WTC11 (cell line): ENCODE results near the gene RTL1. TPM values are rescaled to one million over a fixed set of nuclear protein-coding genes. Genes with fewer than 3 reads are reported as not detected.

ENCODE experiments used
- ATAC-seq: fragments of 200-7000 bp; cut with Tn5 transposase; 2 replicates; pipeline ENCODE4 v1.10.0; 2021; ENCODE audit warnings: mild to moderate bottlenecking, moderate library complexity
- CTCF ChIA-PET: fragments of 300-600 bp; sonication (Branson Sonifier 250); formaldehyde crosslinking; loops from one replicate; lab custom pipeline; 2021; ENCODE audit warnings: antibody characterized with exemption; lab: Charles Lee
- POLR2A ChIA-PET: fragments of 350-600 bp; sonication (Branson Sonifier 250); formaldehyde crosslinking; loops from one replicate; lab custom pipeline; 2021; ENCODE audit warnings: antibody characterized with exemption; lab: Charles Lee
- DNase-seq: peaks from one replicate; pipeline ENCODE4 v3.0.0; 2021; ENCODE audit warnings: low spot score
- H3K27ac Mint-ChIP-seq: 2 replicates; pipeline ENCODE4 v1.8.0; 2021; ENCODE audit warnings: mixed read lengths
- H3K27me3 Mint-ChIP-seq: 2 replicates; pipeline ENCODE4 v1.8.0; 2021; ENCODE audit warnings: low read depth, mild to moderate bottlenecking, moderate library complexity, mixed read lengths
- H3K36me3 Mint-ChIP-seq: 2 replicates; pipeline ENCODE4 v1.8.0; 2021; ENCODE audit warnings: mixed read lengths
- H3K4me1 Mint-ChIP-seq: 2 replicates; pipeline ENCODE4 v1.8.0; 2022; ENCODE audit warnings: mixed read lengths
- H3K4me3 Mint-ChIP-seq: 2 replicates; pipeline ENCODE4 v1.8.0; 2021; ENCODE audit warnings: mild to moderate bottlenecking, moderate library complexity, mixed read lengths
- H3K9me3 Mint-ChIP-seq: 2 replicates; pipeline ENCODE4 v1.8.0; 2021; ENCODE audit warnings: mixed read lengths
- ATF1 ChIP-seq: sonication (generic); formaldehyde crosslinking; IDR thresholded peaks from 2 replicates; pipeline ENCODE4 v1.8.1; 2023; ENCODE audit warnings: mild to moderate bottlenecking, moderate library complexity, missing genetic modification reagents
- CBFB ChIP-seq: sonication (generic); formaldehyde crosslinking; IDR thresholded peaks from 2 replicates; pipeline ENCODE4 v1.8.1; 2022; ENCODE audit warnings: mild to moderate bottlenecking, low read depth, missing genetic modification reagents
- EMX1 ChIP-seq: fragments of 250-450 bp; sonication (Bioruptor Pico); IDR thresholded peaks from 2 replicates; pipeline ENCODE4 v1.8.0; 2021; ENCODE audit warnings: mild to moderate bottlenecking
- ETV6 ChIP-seq: sonication (generic); formaldehyde crosslinking; IDR thresholded peaks from 2 replicates; pipeline ENCODE4 v1.8.1; 2022; ENCODE audit warnings: mild to moderate bottlenecking, missing genetic modification reagents
- FOXK1 ChIP-seq: sonication (generic); formaldehyde crosslinking; IDR thresholded peaks from 2 replicates; pipeline ENCODE4 v1.8.0; 2022; ENCODE audit warnings: mild to moderate bottlenecking, moderate library complexity, missing genetic modification reagents
- GRHL2 ChIP-seq: fragments of 250-450 bp; sonication (Bioruptor Pico); IDR thresholded peaks from 2 replicates; pipeline ENCODE4 v1.8.0; 2022; ENCODE audit warnings: mild to moderate bottlenecking, moderate library complexity; ENCODE audit not compliant: insufficient replicate concordance, severe bottlenecking
- JUN ChIP-seq: sonication (generic); formaldehyde crosslinking; IDR thresholded peaks from 2 replicates; pipeline ENCODE4 v1.8.0; 2023; ENCODE audit warnings: mild to moderate bottlenecking, missing genetic modification reagents
- MAX ChIP-seq: sonication (generic); formaldehyde crosslinking; IDR thresholded peaks from 2 replicates; pipeline ENCODE4 v1.8.0; 2022; ENCODE audit warnings: mild to moderate bottlenecking, missing genetic modification reagents
- NFYB ChIP-seq: sonication (generic); formaldehyde crosslinking; conservative IDR thresholded peaks from 2 replicates; pipeline ENCODE4 v1.8.0; 2022; ENCODE audit warnings: low read depth, missing genetic modification reagents
- NR3C1 ChIP-seq: sonication (generic); formaldehyde crosslinking; conservative IDR thresholded peaks from 2 replicates; pipeline ENCODE4 v1.8.1; 2023; ENCODE audit warnings: low read depth, mild to moderate bottlenecking, missing genetic modification reagents
- SMAD4 ChIP-seq: sonication (generic); formaldehyde crosslinking; IDR thresholded peaks from 2 replicates; pipeline ENCODE4 v1.8.0; 2022; ENCODE audit warnings: mild to moderate bottlenecking, missing genetic modification reagents
- SOX15 ChIP-seq: fragments of 250-450 bp; sonication (Bioruptor Pico); IDR thresholded peaks from 2 replicates; pipeline ENCODE4 v1.9.0; 2021; ENCODE audit warnings: mild to moderate bottlenecking
- TEAD1 ChIP-seq: sonication (generic); formaldehyde crosslinking; IDR thresholded peaks from 2 replicates; pipeline ENCODE4 v1.8.0; 2022; ENCODE audit warnings: mild to moderate bottlenecking, missing genetic modification reagents
- TEAD4 ChIP-seq: sonication (generic); formaldehyde crosslinking; IDR thresholded peaks from 2 replicates; pipeline ENCODE4 v1.8.0; 2022; ENCODE audit warnings: mild to moderate bottlenecking, missing genetic modification reagents
- TP53 ChIP-seq: sonication (generic); formaldehyde crosslinking; IDR thresholded peaks from 2 replicates; pipeline ENCODE4 v1.8.1; 2023; ENCODE audit warnings: mild to moderate bottlenecking, missing genetic modification reagents
- ZBTB21 ChIP-seq: sonication (generic); formaldehyde crosslinking; IDR thresholded peaks from 2 replicates; pipeline ENCODE4 v1.8.1; 2023; ENCODE audit warnings: mild to moderate bottlenecking, missing genetic modification reagents, borderline replicate concordance
- ZMAT4 ChIP-seq: fragments of 250-450 bp; sonication (Bioruptor Pico); IDR thresholded peaks from 2 replicates; pipeline ENCODE4 v1.9.0; 2021; ENCODE audit warnings: mild to moderate bottlenecking
- ZNF423 ChIP-seq: fragments of 250-450 bp; sonication (Bioruptor Pico); IDR thresholded peaks from 2 replicates; pipeline ENCODE4 v2.1.2; 2022; ENCODE audit warnings: mild to moderate bottlenecking, moderate library complexity
- ZNF512 ChIP-seq: sonication (generic); formaldehyde crosslinking; IDR thresholded peaks from 2 replicates; pipeline ENCODE4 v1.8.1; 2022; ENCODE audit warnings: missing genetic modification reagents, borderline replicate concordance
- total RNA-seq: library from RNA; stranded (reverse); gene quantifications from 3 replicates; pipeline ENCODE4 v1.2.3, GENCODE V29; 2021
- TF ChIP-seq, protein P1 (sequence below): sonication (generic); formaldehyde crosslinking; IDR thresholded peaks from 2 replicates; pipeline ENCODE4 v1.8.0; 2022; ENCODE audit warnings: missing genetic modification reagents
- TF ChIP-seq, protein P2 (sequence below): sonication (generic); formaldehyde crosslinking; IDR thresholded peaks from 2 replicates; pipeline ENCODE4 v1.8.0; 2022; ENCODE audit warnings: mild to moderate bottlenecking, missing genetic modification reagents
- TF ChIP-seq, protein P3 (sequence below): sonication (generic); formaldehyde crosslinking; IDR thresholded peaks from 2 replicates; pipeline ENCODE4 v1.8.0; 2022; ENCODE audit warnings: mild to moderate bottlenecking, missing genetic modification reagents

Gene RTL1
- total RNA-seq, 1 experiment from 2014 or later, result 0.07 TPM

GRCh38 chr14:100855256-100855930 lies 48.1 kb downstream of the RTL1 start:
- Mint-ChIP-seq H3K27ac (no peak overlapping the region), H3K36me3 (peaks cover 15% of the 10 kb centered on the region), H3K9me3 (no peaks in the 10 kb centered on the region), H3K4me3 (no peak overlapping the region), H3K27me3 (no peaks in the 10 kb centered on the region), H3K4me1 (peaks cover 16% of the 10 kb centered on the region)
- ATAC-seq, result no peak
- no peak for DNase-seq
- CTCF ChIA-PET, result interaction anchor here (0.5 to 2.9 kb wide), 8 partner anchors 12 to 438 kb away, joined by 3 to 35 read pairs (median 4); no protein-coding TSS in a partner anchor
- POLR2A ChIA-PET, result interaction anchor here (1.3 kb wide), 1 partner anchor 10 kb away, joined by 4 read pairs; no protein-coding TSS in a partner anchor
- TF ChIP-seq EMX1 (CRISPR knock-in tag), result no peak
- no peak for TF ChIP-seq SMAD4 (CRISPR knock-in tag)
- TF ChIP-seq CBFB, result no peak
- TF ChIP-seq, protein P1, sequence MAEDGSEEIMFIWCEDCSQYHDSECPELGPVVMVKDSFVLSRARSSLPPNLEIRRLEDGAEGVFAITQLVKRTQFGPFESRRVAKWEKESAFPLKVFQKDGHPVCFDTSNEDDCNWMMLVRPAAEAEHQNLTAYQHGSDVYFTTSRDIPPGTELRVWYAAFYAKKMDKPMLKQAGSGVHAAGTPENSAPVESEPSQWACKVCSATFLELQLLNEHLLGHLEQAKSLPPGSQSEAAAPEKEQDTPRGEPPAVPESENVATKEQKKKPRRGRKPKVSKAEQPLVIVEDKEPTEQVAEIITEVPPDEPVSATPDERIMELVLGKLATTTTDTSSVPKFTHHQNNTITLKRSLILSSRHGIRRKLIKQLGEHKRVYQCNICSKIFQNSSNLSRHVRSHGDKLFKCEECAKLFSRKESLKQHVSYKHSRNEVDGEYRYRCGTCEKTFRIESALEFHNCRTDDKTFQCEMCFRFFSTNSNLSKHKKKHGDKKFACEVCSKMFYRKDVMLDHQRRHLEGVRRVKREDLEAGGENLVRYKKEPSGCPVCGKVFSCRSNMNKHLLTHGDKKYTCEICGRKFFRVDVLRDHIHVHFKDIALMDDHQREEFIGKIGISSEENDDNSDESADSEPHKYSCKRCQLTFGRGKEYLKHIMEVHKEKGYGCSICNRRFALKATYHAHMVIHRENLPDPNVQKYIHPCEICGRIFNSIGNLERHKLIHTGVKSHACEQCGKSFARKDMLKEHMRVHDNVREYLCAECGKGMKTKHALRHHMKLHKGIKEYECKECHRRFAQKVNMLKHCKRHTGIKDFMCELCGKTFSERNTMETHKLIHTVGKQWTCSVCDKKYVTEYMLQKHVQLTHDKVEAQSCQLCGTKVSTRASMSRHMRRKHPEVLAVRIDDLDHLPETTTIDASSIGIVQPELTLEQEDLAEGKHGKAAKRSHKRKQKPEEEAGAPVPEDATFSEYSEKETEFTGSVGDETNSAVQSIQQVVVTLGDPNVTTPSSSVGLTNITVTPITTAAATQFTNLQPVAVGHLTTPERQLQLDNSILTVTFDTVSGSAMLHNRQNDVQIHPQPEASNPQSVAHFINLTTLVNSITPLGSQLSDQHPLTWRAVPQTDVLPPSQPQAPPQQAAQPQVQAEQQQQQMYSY (CRISPR knock-in tag), result no peak
- TF ChIP-seq ZNF423 (CRISPR knock-in tag), result no peak
- no peak for TF ChIP-seq TEAD1 (CRISPR knock-in tag)
- TF ChIP-seq NR3C1, result no peak
- TF ChIP-seq TEAD4 (CRISPR knock-in tag), result no peak
- no peak for TF ChIP-seq ATF1
- no peak for TF ChIP-seq ZBTB21 (CRISPR knock-in tag)
- TF ChIP-seq FOXK1 (CRISPR knock-in tag), result no peak
- no peak for TF ChIP-seq MAX (CRISPR knock-in tag)
- TF ChIP-seq ZNF512 (CRISPR knock-in tag), result no peak
- TF ChIP-seq SOX15 (CRISPR knock-in tag), result no peak
- TF ChIP-seq GRHL2 (CRISPR knock-in tag), result no peak
- TF ChIP-seq JUN (CRISPR knock-in tag), result no peak
- TF ChIP-seq ETV6 (CRISPR knock-in tag), result no peak
- no peak for TF ChIP-seq ZMAT4

GRCh38 chr14:100854435-100854834 lies 49.1 kb downstream of the RTL1 start:
- ChIA-PET CTCF (interaction anchor here (1.0 to 2.9 kb wide), 5 partner anchors 13 to 145 kb away, joined by 3 to 35 read pairs (median 4); no protein-coding TSS in a partner anchor), POLR2A (interaction anchor here (1.3 kb wide), 1 partner anchor 11 kb away, joined by 4 read pairs; no protein-coding TSS in a partner anchor)
- Mint-ChIP-seq H3K9me3 (no peaks in the 10 kb centered on the region), H3K27me3 (no peaks in the 10 kb centered on the region), H3K27ac (no peak overlapping the region), H3K36me3 (peaks cover 9% of the 10 kb centered on the region), H3K4me1 (peaks cover 16% of the 10 kb centered on the region), H3K4me3 (no peak overlapping the region)
- TF ChIP-seq ZNF512 (CRISPR knock-in tag) (no peak), TP53 (no peak), NFYB (no peak)
- TF ChIP-seq, protein P2, sequence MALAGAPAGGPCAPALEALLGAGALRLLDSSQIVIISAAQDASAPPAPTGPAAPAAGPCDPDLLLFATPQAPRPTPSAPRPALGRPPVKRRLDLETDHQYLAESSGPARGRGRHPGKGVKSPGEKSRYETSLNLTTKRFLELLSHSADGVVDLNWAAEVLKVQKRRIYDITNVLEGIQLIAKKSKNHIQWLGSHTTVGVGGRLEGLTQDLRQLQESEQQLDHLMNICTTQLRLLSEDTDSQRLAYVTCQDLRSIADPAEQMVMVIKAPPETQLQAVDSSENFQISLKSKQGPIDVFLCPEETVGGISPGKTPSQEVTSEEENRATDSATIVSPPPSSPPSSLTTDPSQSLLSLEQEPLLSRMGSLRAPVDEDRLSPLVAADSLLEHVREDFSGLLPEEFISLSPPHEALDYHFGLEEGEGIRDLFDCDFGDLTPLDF, result no peak
- TF ChIP-seq, protein P3, sequence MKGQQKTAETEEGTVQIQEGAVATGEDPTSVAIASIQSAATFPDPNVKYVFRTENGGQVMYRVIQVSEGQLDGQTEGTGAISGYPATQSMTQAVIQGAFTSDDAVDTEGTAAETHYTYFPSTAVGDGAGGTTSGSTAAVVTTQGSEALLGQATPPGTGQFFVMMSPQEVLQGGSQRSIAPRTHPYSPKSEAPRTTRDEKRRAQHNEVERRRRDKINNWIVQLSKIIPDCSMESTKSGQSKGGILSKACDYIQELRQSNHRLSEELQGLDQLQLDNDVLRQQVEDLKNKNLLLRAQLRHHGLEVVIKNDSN (CRISPR knock-in tag), result no peak
- no peak for ATAC-seq
- no peak for DNase-seq
